ENCODE results near the gene FAM89A.

GRCh38 chr1:230985711-230986110 lies 54.3 kb downstream of the FAM89A start:
- no peak for TF ChIP-seq RBM22 (IDR thresholded peaks at IDR 0.05; ENCODE audit: low read depth, low read length, poor library complexity, severe bottlenecking)
- TF ChIP-seq ZNF274 (IDR thresholded peaks at IDR 0.05; ENCODE audit: borderline replicate concordance, low read depth, low read length): no peak
- TF ChIP-seq ZFP1 (CRISPR knock-in tag; IDR thresholded peaks at IDR 0.05): no peak
- no peak for TF ChIP-seq CTCF (IDR thresholded peaks at IDR 0.05 in 2 of 3, conservative IDR thresholded peaks at IDR 0.05 in 1 of 3; ENCODE audit: insufficient read depth in 2 of 3, low read depth in 1 of 3, low read length in 3 of 3)
- no peak for TF ChIP-seq RCOR1 (IDR thresholded peaks at IDR 0.05; ENCODE audit: borderline replicate concordance in 1 of 2, low read depth in 2 of 2, low read length in 2 of 2)
- no peak for TF ChIP-seq BRCA1 (IDR thresholded peaks at IDR 0.05)
- no peak for TF ChIP-seq BRCA1 (CRISPR knock-in tag; IDR thresholded peaks at IDR 0.05)
- TF ChIP-seq, protein P1, sequence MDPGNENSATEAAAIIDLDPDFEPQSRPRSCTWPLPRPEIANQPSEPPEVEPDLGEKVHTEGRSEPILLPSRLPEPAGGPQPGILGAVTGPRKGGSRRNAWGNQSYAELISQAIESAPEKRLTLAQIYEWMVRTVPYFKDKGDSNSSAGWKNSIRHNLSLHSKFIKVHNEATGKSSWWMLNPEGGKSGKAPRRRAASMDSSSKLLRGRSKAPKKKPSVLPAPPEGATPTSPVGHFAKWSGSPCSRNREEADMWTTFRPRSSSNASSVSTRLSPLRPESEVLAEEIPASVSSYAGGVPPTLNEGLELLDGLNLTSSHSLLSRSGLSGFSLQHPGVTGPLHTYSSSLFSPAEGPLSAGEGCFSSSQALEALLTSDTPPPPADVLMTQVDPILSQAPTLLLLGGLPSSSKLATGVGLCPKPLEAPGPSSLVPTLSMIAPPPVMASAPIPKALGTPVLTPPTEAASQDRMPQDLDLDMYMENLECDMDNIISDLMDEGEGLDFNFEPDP (CRISPR knock-in tag; IDR thresholded peaks at IDR 0.05): no peak
- TF ChIP-seq, protein P2, sequence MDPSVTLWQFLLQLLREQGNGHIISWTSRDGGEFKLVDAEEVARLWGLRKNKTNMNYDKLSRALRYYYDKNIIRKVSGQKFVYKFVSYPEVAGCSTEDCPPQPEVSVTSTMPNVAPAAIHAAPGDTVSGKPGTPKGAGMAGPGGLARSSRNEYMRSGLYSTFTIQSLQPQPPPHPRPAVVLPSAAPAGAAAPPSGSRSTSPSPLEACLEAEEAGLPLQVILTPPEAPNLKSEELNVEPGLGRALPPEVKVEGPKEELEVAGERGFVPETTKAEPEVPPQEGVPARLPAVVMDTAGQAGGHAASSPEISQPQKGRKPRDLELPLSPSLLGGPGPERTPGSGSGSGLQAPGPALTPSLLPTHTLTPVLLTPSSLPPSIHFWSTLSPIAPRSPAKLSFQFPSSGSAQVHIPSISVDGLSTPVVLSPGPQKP (CRISPR knock-in tag; IDR thresholded peaks at IDR 0.05): no peak
- TF ChIP-seq SAP30 (IDR thresholded peaks at IDR 0.05; ENCODE audit: borderline replicate concordance, insufficient read depth, low read depth, low read length, poor library complexity, severe bottlenecking): no peak
- no peak for TF ChIP-seq ELF4 (CRISPR knock-in tag; IDR thresholded peaks at IDR 0.05)
- TF ChIP-seq ATF2 (CRISPR knock-in tag; IDR thresholded peaks at IDR 0.05): no peak
- TF ChIP-seq POLR2A (conservative IDR thresholded peaks at IDR 0.05): no peak
- no peak for TF ChIP-seq EP300 (IDR thresholded peaks at IDR 0.05; ENCODE audit: low read length)
- TF ChIP-seq, protein P3, sequence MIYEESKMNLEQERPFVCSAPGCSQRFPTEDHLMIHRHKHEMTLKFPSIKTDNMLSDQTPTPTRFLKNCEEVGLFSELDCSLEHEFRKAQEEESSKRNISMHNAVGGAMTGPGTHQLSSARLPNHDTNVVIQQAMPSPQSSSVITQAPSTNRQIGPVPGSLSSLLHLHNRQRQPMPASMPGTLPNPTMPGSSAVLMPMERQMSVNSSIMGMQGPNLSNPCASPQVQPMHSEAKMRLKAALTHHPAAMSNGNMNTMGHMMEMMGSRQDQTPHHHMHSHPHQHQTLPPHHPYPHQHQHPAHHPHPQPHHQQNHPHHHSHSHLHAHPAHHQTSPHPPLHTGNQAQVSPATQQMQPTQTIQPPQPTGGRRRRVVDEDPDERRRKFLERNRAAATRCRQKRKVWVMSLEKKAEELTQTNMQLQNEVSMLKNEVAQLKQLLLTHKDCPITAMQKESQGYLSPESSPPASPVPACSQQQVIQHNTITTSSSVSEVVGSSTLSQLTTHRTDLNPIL (CRISPR knock-in tag; IDR thresholded peaks at IDR 0.05): no peak

All from K562 (cell line).